Right cardiac atrium (tissue), 5 donors: Measurements from ENCODE around the gene SHISA8. TPM values are rescaled to one million over a fixed set of nuclear protein-coding genes. Genes with fewer than 3 reads are reported as not detected.

Experiments used
- ATAC-seq, 2 donors: fragments of 200-7000 bp; cut with Tn5 transposase; one replicate each; pipeline versions ENCODE4 v1.8.0 to v1.9.1; 2020; ENCODE audit warnings: moderate library complexity in 2 of 2, mild to moderate bottlenecking in 1 of 2
- DNase-seq, 3 donors: peaks; one replicate each; pipeline ENCODE4 v3.0.0-alpha.2; 2020
- H3K27ac ChIP-seq: one replicate; pipeline ENCODE4 v1.5.1; 2013; ENCODE audit warnings: mild to moderate bottlenecking, low read length, control low read depth, moderate library complexity
- H3K27me3 ChIP-seq: one replicate; pipeline ENCODE4 v1.6.1; 2013; ENCODE audit not compliant: control insufficient read depth, insufficient read depth
- H3K4me1 ChIP-seq: one replicate; pipeline ENCODE4 v1.6.1; 2013; ENCODE audit warnings: low read length; ENCODE audit not compliant: control insufficient read depth, insufficient read depth
- H3K4me3 ChIP-seq: one replicate; pipeline ENCODE4 v1.5.1; 2013; ENCODE audit warnings: low read length, control low read depth
- H3K9me3 ChIP-seq: one replicate; pipeline ENCODE4 v1.6.1; 2013; ENCODE audit warnings: low read length; ENCODE audit not compliant: control insufficient read depth
- WGBS: extraction: QIAGEN DNeasy Blood & Tissue Kit; methylation state at CpG from one replicate; pipeline ENCODE4 v1.1.7; 2013; 5-methylcytosine and 5-hydroxymethylcytosine counted together
- intact Hi-C, 4 donors: fragments of 100-400 bp; cut with DNase I; formaldehyde crosslinking; loops; one replicate each; pipeline versions ENCODE4 v1.11.0 to v1.14.0; 2022 to 2023
- polyA plus RNA-seq: library from polyadenylated mRNA; stranded (reverse); fragments of 200-250 nt; gene quantifications from one replicate; pipeline ENCODE4 v1.2.3, GENCODE V29; 2013
- total RNA-seq, 4 donors: library from RNA; stranded (reverse); fragmentation: NEBNext Ultra II Directional; extraction: Animal tissue kit (Norgen Biotek cat#: 25700); gene quantifications; one replicate each; pipeline ENCODE4 v1.2.1, GENCODE V29; 2021
- donor health status: healthy with polysubstance abuse.
- donor health status: DM: no; HTN: yes; CAD: no.
- donor health status: DM: no; HTN: no; CAD: no.
- donor health status: DM: no; HTN: yes; CAD: no; lungs with severe emphysema.
- donor health status: DM: yes; HTN: yes; CAD: no.

The SHISA8 gene
- total and polyA plus RNA-seq, 5 donors = 0.95 to 8.5 (median 2.4) TPM

- intact Hi-C loops = no loop called here
- Histone ChIP-seq H3K27ac (no peak overlapping the region), H3K4me1 (no peaks in the 10 kb centered on the region), H3K4me3 (peak overlapping the region; percentile 30), H3K27me3 (no peaks in the 10 kb centered on the region), H3K9me3 (no peaks in the 10 kb centered on the region)
- 18% methylated on average over 37 of the region's 37 CpGs for WGBS
- DNase-seq (peak in 2 of 3 donors; percentile 45 to 54), ATAC-seq (no peak)
These were observed 3.8 kb downstream of the SHISA8 start for GRCh38 chr22:41911001-41911611.

GRCh38 chr22:41910050-41911000 lies 4.5 kb downstream of the SHISA8 start:
- ATAC-seq = peak; percentile 47 to 48
- Histone ChIP-seq H3K9me3 (no peaks in the 10 kb centered on the region), H3K4me1 (no peaks in the 10 kb centered on the region), H3K27ac (no peak overlapping the region), H3K4me3 (peak overlapping the region; percentile 30), H3K27me3 (no peaks in the 10 kb centered on the region)
- DNase-seq = peak; percentile 57 to 85 (median 84)
- WGBS = 1% methylated on average over 112 of the region's 112 CpGs
- intact Hi-C loops = no loop called here

GRCh38 chr22:41909310-41910049 lies 5.4 kb downstream of the SHISA8 start:
- H3K27ac ChIP-seq = no peak overlapping the region
- peak in 1 of 2 donors; percentile 2 for ATAC-seq

GRCh38 chr22:41908411-41909309 lies 6.2 kb downstream of the SHISA8 start:
- H3K27me3 ChIP-seq = no peaks in the 10 kb centered on the region
- no peak overlapping the region for H3K27ac ChIP-seq
- 58% methylated on average over 14 of the region's 14 CpGs for whole genome bisulfite sequencing
- no peaks in the 10 kb centered on the region for H3K9me3 ChIP-seq
- H3K4me1 ChIP-seq = no peaks in the 10 kb centered on the region
- DNase-seq = peak in 1 of 3 donors; percentile 67
- intact Hi-C loops = no loop called here
- no peak overlapping the region for H3K4me3 ChIP-seq
- ATAC-seq = no peak

More at GRCh38 chr22:41909310-41910049, 5.4 kb downstream of the SHISA8 start:
- WGBS = 27% methylated on average over 55 of the region's 55 CpGs
- intact Hi-C loops = no loop called here
- H3K4me3 ChIP-seq = peak overlapping the region; percentile 30
- DNase-seq = peak in 1 of 3 donors; percentile 56
- H3K9me3 ChIP-seq = no peaks in the 10 kb centered on the region
- H3K4me1 ChIP-seq = no peaks in the 10 kb centered on the region
- H3K27me3 ChIP-seq = no peaks in the 10 kb centered on the region

- Histone ChIP-seq H3K4me3 (no peak overlapping the region), H3K9me3 (no peaks in the 10 kb centered on the region), H3K4me1 (no peaks in the 10 kb centered on the region), H3K27me3 (no peaks in the 10 kb centered on the region), H3K27ac (no peak overlapping the region)
- WGBS = 80% methylated on average over 10 of the region's 10 CpGs
- intact Hi-C loops = no loop called here
- DNase-seq (peak in 1 of 3 donors; percentile 33), ATAC-seq (no peak)
These were observed 7.2 kb downstream of the SHISA8 start for GRCh38 chr22:41907436-41908401.

GRCh38 chr22:41906822-41907221 lies 8.1 kb downstream of the SHISA8 start:
- peak in 1 of 3 donors; percentile 26 for DNase-seq
- ATAC-seq = no peak
- Histone ChIP-seq H3K27me3 (no peaks in the 10 kb centered on the region), H3K9me3 (no peaks in the 10 kb centered on the region), H3K4me3 (no peak overlapping the region), H3K27ac (no peak overlapping the region), H3K4me1 (no peaks in the 10 kb centered on the region)
- 93% methylated on average over 5 of the region's 5 CpGs for WGBS
- intact Hi-C loops = no loop called here

- Histone ChIP-seq H3K4me1 (no peaks in the 10 kb centered on the region), H3K27ac (no peak overlapping the region), H3K4me3 (no peak overlapping the region), H3K27me3 (no peaks in the 10 kb centered on the region), H3K9me3 (no peaks in the 10 kb centered on the region)
- DNase-seq (peak in 1 of 3 donors; percentile 37), ATAC-seq (no peak)
- 87% methylated on average over 23 of the region's 23 CpGs for WGBS
- intact Hi-C loops = no loop called here
These were observed 9.3 kb downstream of the SHISA8 start for GRCh38 chr22:41905411-41906202.

- DNase-seq (peak in 1 of 3 donors; percentile 40), ATAC-seq (no peak)
- intact Hi-C loops = no loop called here
- no peak overlapping the region for H3K27ac ChIP-seq
- no peaks in the 10 kb centered on the region for H3K9me3 ChIP-seq
- whole genome bisulfite sequencing = 91% methylated on average over 24 of the region's 24 CpGs
- H3K27me3 ChIP-seq = no peaks in the 10 kb centered on the region
- H3K4me3 ChIP-seq = no peak overlapping the region
- no peaks in the 10 kb centered on the region for H3K4me1 ChIP-seq
These were observed 10.1 kb downstream of the SHISA8 start for GRCh38 chr22:41904450-41905410.
